Activated CD4-positive, alpha-beta T cell treated with anti-CD3 and anti-CD28 coated beads, Interleukin-2, amount 50 U/mL, for 48 hours (primary cell): ENCODE measurements around the gene ZKSCAN7.
"Not testable (repeated sequence)": the region's sequence is repeated elsewhere in the genome, so short reads cannot be mapped to it uniquely, and the experiment has no call there.

Source experiments
- DNase-seq, 2 experiments: peaks; one replicate each; pipeline ENCODE4 v3.0.0-alpha.2; 2020

ZKSCAN7 gene

DNA sequence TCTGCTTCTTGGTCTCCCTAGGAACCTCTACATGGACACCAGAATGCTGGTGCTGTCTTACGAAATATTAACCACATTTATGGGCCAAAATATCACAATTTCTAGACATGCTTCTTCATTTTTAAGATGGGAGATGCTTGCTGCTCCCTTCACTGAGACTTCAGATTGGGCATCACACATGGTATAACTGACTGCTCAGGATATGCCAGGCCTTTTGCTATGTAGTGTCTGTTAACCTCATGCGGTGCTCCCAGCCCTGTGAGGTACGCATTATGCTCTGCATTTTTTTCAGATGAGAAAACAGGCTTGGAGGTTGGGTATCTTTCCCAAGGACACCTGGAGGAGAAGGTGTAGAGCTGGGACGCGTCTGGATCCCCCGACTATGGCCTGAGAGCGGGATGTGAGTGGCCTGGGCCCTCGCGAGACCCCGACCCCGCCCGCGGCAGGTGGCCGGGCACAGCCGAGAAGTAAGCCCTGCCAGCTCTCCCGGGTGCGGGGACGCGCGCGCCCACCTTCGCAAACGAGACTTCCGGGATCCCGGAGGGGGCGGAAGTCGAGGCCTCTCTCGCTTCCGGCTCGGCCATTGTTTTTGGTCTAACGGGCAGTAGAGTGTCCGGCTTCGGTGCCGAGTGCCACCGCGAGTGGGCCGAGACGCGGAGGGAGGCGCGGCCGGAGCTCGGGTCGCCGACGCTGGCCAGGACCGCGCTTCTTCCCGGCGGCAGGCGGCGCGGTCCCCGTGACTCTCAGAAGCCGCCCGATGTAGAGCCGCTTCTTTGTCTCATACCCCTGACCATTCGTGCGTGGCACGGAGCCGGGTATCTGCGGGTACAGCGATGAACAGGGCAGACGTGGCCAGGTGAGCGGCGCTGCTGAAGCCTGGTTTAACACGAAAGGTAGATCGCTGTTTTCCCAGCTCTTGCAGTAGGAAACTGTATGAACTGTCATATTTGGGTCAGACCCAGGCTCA is at the start of gene ZKSCAN7:
Gene ZKSCAN7, plus strand, starts transcription at position 568 of the 967 bp plus-strand sequence. CDS start 1,855 bp downstream, outside the sequence.
- DNase-seq, result peak; percentile 57 to 62

DNA sequence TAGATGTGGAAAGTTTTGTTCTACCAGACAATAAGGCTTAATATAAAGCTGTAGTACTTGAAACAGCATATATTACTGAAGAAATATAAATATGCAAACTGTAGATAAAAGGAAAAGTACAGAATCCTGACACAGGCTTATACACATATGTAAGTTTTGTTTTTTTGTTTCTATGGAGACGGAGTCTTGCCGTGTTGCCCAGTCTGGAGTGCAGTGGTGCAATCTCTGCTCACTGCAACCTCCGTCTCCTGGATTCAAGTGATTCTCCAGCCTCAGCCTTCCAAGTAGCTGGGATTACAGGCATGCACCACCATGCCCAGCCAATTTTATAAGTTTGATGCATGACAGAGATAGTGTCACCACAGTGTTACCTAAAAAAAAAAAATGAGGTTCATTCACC is 48.4 kb upstream of the ZKSCAN7 start:
- no peak for DNase-seq

DNA sequence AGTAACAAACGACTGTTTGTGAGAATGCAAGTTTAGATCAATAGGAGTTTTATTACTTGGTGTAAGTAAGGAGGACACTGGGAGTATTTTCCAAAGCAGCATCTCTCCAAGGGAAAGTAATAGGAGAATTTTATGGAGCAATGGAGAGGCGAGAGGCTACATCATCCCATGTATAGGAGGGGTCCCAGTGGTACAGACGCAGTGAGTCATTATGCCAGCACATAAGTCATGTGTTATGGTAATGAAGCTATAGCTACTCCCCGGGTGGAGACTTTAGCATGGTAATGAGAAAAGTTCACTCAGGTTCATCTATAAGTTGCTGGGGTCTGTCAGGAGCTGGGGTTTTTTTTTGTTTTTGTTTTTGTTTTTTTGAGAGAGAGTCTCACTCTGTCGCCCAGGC is 48.0 kb upstream of the ZKSCAN7 start:
- no peak for DNase-seq

DNA sequence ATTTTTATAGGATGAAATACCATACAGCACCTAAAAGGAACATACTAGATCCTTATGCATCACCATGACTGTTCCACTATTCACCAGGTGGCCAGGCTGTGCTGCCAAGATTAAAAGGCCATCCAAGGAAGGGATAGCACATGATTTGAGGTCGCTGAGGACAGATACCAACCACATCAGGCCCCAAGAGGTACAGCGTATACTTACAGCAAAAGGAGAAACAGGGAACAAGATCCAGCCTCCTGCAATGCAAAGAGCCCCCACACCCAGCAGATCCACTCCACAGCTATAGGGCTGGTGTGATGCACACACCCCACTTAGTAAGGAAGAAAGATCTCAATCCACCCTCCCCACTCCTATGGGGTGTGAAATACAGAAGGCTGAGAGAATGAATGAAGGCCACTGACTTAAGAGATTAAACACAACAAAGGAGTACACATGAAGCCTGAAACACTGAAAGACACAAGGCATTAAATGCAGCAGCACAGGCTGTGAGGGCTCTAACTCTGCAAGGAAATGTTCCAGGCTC is 45.5 kb upstream of the ZKSCAN7 start:
- peak in 1 of 2 experiments; percentile 1 for DNase-seq

DNA sequence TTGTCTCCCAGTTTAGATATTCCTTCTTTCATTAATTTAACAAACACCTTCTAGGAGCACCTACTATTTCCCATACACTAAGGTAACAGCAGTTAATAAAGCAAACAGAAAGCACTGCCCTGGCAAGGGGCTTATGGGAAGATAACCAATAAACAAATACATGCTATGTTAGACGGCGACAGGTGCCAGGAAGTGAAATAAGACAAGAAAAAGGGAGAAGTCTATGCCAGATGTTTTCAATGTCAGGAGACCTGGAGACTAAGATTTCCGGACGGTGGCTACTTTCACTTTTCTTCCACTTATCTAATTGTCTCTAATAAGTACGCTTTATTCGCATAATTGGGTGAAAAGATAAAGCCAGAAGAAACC is 45.0 kb upstream of the ZKSCAN7 start:
- no peak for DNase-seq

DNA sequence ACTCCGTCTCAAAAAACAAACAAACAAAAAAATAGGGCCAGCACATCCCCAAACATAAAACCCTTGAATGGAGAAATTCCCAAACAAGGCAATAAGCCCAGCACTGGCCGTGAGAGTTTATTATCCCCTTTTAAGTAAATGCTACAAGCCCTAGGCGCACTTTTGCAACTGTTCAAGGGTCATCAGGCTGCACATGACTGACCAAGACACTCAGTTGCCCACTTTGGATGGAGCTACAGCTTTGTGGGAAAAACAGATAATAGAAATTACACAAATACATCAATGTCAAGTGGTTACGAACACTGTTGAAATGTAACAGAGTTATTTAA is 43.8 kb upstream of the ZKSCAN7 start:
- no peak for DNase-seq

DNA sequence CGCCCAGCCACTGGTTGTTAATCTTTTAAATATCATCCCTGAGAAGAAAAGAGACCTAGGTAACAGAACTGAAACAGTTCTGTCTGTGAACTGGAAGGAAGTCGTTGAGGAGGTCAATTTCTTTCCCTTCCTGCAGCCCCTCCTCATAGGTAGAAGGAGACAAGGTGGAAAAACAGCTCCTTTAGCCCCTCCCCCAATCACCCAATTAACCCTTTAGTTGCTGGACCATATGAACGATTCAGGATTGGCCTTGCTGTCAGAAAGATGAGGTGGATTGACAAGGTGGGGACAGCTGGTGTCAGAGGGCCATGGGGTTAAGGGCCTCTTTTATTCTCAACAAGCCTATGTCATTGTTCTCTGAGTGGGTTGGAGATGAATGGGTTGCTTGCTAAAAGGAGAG is 41.5 kb upstream of the ZKSCAN7 start:
- no peak for DNase-seq

DNA sequence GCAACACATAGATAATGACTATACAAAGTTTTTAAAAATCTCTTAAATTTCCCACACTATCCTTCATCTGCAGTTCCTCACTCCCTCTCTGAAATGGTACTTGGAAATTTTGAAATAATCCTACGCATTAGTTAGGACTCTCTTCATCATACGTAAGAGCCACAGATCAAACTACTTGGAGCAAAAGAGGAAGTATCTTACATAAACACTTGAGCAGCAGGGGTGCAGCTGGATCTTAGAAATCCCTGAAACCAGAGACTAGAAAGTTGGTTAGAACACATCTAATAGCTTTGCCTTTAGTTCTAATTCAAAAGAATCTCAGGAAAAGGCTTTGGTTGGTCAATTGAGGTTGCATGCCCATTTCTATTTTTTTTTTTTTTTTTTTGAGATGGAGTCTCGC is 38.8 kb upstream of the ZKSCAN7 start:
- DNase-seq, result no peak

DNA sequence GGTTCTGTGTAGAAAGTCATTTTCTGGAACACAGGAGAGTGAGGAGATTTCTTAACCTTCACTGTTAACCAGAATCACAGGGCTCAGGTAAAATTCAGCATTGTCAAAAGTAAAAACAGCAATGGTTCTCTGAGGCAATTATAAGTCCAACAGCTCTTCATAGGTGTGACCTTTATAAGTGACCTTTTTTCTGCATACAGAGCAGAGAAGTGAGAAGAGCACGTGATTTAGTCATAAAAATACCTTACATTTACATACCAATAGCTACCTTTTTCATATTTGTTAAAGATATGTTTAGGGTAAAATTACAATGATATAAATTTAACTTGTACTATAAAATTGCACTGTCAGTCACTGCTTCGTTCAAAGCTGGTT is 36.2 kb upstream of the ZKSCAN7 start:
- DNase-seq, result no peak

DNA sequence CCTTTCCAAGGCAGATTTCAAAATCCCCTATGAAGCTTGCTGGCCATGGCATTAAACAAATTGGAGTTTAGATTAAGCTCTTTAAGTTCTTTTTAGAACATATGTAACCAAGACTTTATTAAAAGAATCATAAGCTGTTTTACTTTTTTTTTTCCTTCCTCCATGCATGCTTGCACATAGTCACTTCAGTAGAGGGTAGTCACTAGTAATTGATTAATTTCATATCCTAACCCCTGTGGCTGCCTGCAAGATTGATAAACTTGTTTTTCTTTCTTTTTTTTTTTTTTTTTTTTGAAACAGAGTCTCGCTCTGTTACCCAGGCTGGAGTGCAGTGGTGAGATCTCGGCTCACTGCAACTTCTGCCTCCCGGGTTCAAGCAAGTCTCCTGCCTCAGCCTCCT is 33.3 kb upstream of the ZKSCAN7 start:
- DNase-seq, result no peak

DNA sequence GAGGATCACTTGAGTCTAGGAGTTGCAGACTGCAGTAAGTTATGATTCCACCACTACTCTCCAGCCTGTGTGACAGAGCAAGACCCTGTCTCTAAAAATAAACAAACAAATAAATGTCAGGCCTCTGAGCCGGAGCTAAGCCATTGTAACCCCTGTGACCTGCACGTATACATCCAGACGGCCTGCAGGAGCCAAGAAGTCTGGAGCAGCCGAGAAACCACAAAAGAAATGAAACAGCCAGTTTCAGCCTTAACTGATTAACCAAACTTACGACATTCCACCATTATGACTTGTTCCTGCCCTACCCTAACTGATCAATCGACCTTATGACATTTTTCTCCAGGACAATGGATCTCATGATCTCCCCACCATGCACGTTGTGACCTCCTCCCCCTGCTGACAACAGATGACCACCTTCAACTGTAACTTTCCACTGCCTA is 32.5 kb upstream of the ZKSCAN7 start:
- no peak for DNase-seq

DNA sequence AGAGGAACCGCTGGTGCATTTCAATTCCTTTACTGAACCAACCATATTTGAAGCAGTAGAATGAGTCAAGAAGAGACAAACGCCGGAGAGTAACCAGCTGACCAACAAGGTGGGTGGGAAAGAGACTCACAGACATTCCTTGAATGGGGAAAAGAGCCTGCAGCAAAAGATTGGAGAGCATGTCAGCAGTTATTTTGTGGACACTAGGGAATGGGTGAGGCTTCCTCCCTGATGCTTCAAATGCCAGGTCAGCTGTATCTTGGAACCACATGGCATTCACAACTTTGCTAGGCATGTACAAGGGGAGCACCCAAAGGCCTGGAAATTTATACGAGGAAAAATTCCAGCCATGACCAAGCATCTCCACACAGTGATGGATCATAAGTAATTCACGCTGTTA is 29.9 kb upstream of the ZKSCAN7 start:
- no peak for DNase-seq

DNA sequence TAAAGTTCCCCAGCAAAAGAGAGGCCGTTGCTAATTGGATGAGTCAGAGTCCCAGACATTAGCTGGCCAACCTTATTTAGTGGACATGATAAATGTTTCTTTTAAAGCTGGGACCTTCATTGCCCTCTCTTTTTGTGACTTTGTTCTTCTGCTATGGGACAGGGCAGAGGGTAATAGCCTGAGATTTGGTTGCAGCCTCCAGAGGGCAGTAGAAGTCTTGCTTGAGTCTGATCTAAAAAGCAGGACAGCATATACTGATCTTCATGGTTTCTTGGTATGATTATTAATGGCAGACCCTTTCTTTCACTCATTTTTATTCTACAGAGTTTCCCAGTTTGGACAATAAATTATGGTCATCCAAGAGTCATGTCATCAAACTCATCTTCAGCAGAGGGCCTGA is 25.1 kb upstream of the ZKSCAN7 start:
- no peak for DNase-seq

DNA sequence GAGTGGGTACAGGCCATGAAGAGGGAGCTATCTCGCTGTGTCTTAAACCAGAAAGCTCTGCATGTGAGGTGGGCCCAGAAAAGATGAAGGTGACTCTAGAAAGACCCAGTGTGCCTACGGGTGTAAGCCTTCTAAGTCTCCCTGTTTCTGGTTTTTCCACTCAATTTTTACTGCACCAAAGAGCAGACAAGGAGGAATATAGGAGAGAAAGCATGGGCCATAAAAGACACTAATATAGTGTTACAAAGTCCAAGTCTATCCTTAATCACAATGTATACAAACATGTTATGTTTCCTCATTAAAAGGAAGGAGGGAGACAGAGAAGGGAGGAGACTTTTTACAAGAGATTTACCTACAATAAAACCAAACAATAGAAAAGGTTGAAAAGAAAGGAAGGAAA is 24.1 kb upstream of the ZKSCAN7 start:
- no peak for DNase-seq

DNA sequence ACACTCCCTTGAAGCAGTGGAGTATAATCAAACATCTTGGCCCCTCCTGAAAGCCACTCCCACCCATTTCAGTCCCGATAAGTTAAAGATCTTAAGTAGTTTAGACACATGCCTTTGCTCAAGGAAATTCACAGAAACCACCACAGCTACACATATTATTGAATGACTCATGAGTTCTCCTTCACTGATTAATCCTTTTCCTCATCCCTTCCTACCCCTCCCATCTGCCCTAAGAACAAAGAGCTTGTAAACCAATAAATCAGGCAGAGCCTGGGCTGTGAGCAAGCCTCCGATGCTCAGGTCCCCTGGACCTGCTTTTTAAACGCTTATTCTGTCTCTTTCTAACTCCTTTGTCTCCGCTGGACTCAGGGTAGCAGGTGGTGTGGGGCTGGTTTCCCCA is 20.3 kb upstream of the ZKSCAN7 start:
- DNase-seq, result not testable (repeated sequence)

DNA sequence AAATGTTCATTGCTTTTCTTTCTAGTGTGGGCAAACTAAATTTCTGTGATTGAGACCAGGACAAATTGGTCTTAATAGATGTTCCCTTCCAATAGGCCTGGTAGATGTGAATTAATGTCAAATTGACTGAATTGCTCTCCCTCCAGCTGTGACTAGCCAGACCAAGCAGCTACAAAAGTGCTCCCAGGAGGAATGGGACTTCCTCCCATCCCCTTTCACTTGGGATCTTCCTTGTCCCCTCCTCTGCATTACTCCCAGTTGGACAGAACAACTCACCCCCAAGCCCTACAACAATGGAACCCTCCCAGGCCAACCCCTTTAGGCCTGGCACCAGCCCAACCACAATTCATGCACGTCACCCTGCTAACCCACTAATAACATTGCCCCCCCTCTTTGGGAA is 19.6 kb upstream of the ZKSCAN7 start:
- no peak for DNase-seq

DNA sequence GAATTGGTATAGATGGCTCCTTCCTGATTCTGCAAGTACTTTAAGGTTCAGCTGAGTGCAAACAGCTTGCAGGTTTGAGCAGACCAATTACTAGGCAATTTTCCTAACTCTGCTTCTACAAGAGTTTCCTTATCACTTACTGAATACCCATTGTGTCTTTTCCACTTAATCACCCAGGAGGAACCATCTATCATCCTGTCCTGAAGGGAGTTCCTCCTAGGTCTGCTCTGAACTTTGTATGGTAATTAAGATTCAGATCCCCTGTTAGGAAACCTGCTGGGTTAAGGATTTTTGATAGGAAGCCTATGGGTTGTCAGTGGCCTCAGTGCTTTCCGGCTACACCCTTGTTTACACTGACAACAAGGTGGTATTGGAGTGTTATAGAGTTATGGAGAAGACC is 10.2 kb upstream of the ZKSCAN7 start:
- DNase-seq, result not testable (repeated sequence)

DNA sequence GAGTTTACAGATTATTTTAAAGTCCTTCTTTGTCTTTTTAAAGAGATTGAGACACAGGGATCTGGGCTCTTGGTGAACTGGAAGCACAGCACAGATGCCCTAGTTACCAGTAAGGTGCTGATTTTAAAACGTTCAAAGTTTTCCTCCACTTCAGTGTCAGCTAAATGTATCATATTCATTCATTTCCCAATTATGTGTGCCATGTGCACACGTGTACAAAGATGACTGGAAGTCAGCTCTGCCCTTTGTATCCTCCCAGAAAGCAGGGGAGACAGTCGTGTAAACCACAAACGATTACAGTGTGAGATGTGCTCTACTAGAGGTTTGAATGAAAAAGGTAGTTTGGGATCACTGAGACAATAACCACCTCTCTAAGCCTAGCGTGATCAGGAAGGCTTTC is 730 bp downstream of the ZKSCAN7 start:
- DNase-seq, result no peak

DNA sequence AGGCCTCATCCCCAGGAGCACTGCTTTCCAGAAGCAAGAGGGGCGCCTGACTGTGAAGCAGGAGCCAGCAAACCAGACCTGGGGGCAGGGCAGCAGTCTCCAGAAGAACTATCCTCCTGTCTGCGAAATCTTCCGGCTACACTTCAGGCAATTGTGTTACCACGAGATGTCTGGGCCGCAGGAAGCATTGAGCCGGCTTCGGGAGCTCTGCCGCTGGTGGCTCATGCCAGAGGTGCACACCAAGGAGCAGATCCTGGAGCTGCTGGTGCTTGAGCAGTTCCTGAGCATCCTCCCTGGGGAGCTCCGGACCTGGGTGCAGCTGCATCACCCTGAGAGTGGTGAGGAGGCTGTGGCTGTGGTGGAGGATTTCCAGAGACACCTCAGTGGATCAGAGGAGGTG is 2.1 kb downstream of the ZKSCAN7 start:
- DNase-seq, result no peak

DNA sequence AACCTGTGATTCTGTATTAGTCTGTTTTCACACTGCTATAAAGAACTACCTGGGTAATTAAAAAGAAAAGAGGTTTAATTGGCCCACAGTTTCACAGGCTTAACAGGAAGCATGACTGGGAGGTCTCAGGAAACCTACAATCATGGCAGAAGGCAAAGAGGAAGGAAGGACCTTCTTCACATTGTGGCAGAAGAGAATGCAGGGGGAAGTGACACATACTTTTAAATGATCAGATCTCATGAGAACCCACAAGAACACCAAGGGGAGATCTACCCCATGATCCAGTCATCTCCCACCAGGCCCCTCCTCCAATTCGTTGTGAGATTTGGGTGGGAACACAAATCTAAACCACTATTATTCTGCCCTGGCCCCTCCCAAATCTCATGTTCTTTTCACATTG is 6.1 kb downstream of the ZKSCAN7 start:
- no peak for DNase-seq

DNA sequence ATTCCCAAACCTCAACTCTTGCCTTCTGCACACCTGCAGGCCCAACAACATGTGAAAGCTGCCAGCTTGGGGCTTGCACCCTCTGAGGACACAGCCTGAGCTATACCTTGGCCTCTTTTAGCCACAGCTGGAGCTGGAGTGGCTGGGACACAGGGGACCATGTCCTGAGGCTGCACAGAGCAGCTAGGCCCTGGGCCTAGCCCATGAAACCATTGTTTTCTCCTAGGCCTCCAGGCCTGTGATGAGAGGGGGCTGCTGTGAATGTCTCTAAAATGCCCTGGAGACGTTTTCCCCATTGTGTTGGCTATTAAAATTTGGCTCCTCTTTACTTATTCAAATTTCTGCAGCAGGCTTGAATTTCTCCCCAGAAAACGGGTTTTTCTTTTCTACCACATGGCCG is 7.2 kb downstream of the ZKSCAN7 start:
- no peak for DNase-seq

DNA sequence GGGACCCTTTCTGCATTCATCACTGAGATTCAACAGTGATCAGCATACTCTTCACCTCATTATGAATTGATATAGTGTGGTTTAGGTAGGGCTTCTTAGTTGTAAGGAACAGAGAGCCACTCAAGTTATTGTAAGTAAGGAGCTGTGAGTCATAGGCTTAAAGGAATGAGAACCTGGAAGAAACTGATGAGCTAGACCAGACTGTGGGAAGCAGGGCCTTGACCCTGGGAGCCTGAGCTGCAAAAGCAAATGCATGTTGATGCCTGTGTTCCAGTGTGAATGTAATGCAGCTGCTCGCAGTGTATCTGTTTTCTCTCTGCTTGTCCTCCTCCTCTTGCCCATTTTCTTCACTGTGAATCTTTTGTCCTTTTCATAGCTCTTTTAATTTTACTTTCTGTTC is 13.6 kb downstream of the ZKSCAN7 start:
- DNase-seq, result no peak

DNA sequence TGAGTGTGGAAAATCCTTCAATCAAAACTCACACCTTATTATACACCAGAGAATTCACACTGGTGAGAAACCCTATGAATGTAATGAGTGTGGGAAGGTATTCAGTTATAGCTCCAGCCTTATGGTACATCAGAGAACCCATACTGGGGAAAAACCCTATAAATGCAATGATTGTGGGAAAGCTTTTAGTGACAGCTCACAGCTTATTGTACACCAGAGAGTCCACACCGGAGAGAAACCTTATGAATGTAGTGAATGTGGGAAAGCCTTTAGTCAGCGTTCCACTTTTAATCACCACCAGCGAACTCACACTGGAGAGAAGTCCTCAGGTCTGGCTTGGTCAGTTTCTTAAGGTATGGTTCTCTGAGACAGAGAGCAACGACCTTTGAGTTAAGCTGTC is 16.0 kb downstream of the ZKSCAN7 start:
- no peak for DNase-seq

DNA sequence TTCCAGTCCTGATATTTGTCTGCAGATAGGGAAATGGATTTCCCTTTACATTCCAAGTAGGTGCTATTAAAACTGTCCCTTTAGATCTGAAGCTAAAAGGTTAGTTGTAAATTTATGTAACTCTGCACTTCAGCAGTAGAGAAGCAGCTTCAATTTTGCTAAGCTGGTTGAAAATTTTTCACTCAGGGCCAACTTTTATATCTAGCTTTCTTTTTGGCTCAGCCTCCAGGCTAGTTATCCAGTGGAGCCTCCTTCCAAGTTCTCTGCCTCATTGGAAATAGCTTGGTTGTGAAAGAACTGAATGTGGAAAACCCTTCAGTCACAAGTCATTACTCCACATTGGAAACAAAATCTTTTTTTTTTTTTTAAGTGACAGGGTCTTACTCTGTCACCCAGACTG is 21.6 kb downstream of the ZKSCAN7 start:
- no peak for DNase-seq
